Ovary (tissue), 3 donors: Measurements from ENCODE around the gene CIITA.

Experiments
- POLR2A ChIP-seq: fragments of 450-650 bp; IDR thresholded peaks from one replicate; pipeline ENCODE4 v1.6.1; 2017; ENCODE audit warnings: antibody characterized with exemption, mild to moderate bottlenecking, moderate library complexity
- TF ChIP-seq, protein P1 (sequence below), 3 donors: fragments of 450-650 bp in 2 of 3; fragments of 200-600 bp in 1 of 3; IDR thresholded peaks; one replicate each; pipeline versions ENCODE4 v1.5.1 to v1.8.0; 2016 to 2022; ENCODE audit warnings: antibody characterized with exemption in 3 of 3, mild to moderate bottlenecking in 1 of 3
- donor health status: DM: no; HTN: no; CAD: no.

DNA sequence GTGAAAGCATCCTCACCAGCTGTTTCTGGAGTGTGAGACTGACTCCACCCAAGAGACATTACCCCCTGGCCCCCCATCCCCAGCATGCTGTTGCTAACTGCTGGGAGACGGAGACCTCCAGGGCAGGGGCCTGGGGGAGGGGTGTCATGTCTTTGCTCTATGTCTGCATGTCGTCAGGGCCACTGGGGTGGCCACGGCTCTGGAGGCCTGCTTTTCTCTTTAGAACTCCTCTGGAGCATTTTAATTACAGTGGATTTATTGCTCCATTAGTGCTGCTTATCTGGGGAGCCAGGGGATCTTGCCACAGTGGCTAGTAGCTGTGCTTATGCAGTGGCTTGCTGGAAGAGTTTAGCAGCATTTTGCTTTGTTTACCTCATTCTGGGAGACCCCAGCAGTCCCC is 99.6 kb downstream of the CIITA start:
- no peak for TF ChIP-seq POLR2A
- TF ChIP-seq, protein P1, sequence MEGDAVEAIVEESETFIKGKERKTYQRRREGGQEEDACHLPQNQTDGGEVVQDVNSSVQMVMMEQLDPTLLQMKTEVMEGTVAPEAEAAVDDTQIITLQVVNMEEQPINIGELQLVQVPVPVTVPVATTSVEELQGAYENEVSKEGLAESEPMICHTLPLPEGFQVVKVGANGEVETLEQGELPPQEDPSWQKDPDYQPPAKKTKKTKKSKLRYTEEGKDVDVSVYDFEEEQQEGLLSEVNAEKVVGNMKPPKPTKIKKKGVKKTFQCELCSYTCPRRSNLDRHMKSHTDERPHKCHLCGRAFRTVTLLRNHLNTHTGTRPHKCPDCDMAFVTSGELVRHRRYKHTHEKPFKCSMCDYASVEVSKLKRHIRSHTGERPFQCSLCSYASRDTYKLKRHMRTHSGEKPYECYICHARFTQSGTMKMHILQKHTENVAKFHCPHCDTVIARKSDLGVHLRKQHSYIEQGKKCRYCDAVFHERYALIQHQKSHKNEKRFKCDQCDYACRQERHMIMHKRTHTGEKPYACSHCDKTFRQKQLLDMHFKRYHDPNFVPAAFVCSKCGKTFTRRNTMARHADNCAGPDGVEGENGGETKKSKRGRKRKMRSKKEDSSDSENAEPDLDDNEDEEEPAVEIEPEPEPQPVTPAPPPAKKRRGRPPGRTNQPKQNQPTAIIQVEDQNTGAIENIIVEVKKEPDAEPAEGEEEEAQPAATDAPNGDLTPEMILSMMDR (IDR thresholded peaks at IDR 0.05), result no peak
